Measurements from ENCODE around the gene GTSE1. TPM values are rescaled to one million over a fixed set of nuclear protein-coding genes. Genes with fewer than 3 reads are reported as not detected.
A peak's percentile ranks its signal among the peaks of the same experiment; 100 is the strongest.

GTSE1 gene
- polyA plus RNA-seq, 2 of the 4 experiments (the other 2 are of a cell fraction), result 11.5 to 25.7 TPM

- Histone ChIP-seq H3K9me3 (no peaks in the 10 kb centered on the region), H3K27ac (peak overlapping the region in 1 of 2 experiments; percentile 39; a peak in 2 of 6 replicates), H3K4me1 (peaks cover 14% of the 10 kb centered on the region), H3K4me2 (no peak overlapping the region), H3K4me3 (no peak overlapping the region)
- TF ChIP-seq SREBF2 (IDR thresholded peaks at IDR 0.05) (no peak), HEYL (CRISPR knock-in tag; IDR thresholded peaks at IDR 0.05) (no peak), E2F6 (IDR thresholded peaks at IDR 0.05; ENCODE audit: borderline replicate concordance, low read depth) (no peak)
- POLR2A ChIA-PET, result no interaction called here
- no peak for DNase-seq (ENCODE audit: low read depth in 1 of 2, low spot score in 1 of 2)
- FAIRE-seq, result no peak
- 62% methylated on average over 6 of the region's 7 CpGs for WGBS (ENCODE audit: missing lambda C conversion rate)
- CTCF ChIA-PET, result interaction anchor here (0.6 to 11.9 kb wide), 17 partner anchors 8 to 346 kb away, joined by 3 to 184 read pairs (median 3); partner anchors contain the start of gene CELSR1
- ATAC-seq, result no peak
Observed at GRCh38 chr22:46354993-46355305, 58.3 kb downstream of the GTSE1 start.

GRCh38 chr22:46355369-46355995 is 58.8 kb downstream of the GTSE1 start:
- peak overlapping the region in 1 of 2 experiments; percentile 76; a peak in 3 of 6 replicates for H3K27ac ChIP-seq
- no peak overlapping the region for H3K4me3 ChIP-seq
- ATAC-seq (peak; percentile 58 to 82), FAIRE-seq (no peak), DNase-seq (ENCODE audit: low read depth in 1 of 2, low spot score in 1 of 2) (peak; percentile 59 to 72)
- H3K9me3 ChIP-seq, result no peaks in the 10 kb centered on the region
- H3K4me1 ChIP-seq, result peaks cover 14% of the 10 kb centered on the region
- CTCF ChIA-PET, result interaction anchor here (0.6 to 11.9 kb wide), 20 partner anchors 9 to 348 kb away, joined by 3 to 184 read pairs (median 4); partner anchors contain the start of gene CELSR1
- TF ChIP-seq RAD21 (conservative IDR thresholded peaks at IDR 0.05 in 1 of 2, IDR thresholded peaks at IDR 0.05 in 1 of 2) (peak; percentile 81 to 86), ZSCAN20 (CRISPR knock-in tag; IDR thresholded peaks at IDR 0.05) (no peak), NFE2L2 (conservative IDR thresholded peaks at IDR 0.05; ENCODE audit: low read length) (no peak), TP53 (CRISPR knock-in tag; IDR thresholded peaks at IDR 0.05) (no peak), EHMT2 (IDR thresholded peaks at IDR 0.05; ENCODE audit: low read depth) (no peak), REST (IDR thresholded peaks at IDR 0.05) (no peak), HOXB13 (CRISPR knock-in tag; IDR thresholded peaks at IDR 0.05; ENCODE audit: low read depth) (no peak), RNF2 (IDR thresholded peaks at IDR 0.05; ENCODE audit: borderline replicate concordance, low read depth) (no peak), HOXA7 (CRISPR knock-in tag; IDR thresholded peaks at IDR 0.05) (no peak), CBX8 (IDR thresholded peaks at IDR 0.05) (no peak), CHD2 (IDR thresholded peaks at IDR 0.05; ENCODE audit: low read length, partially characterized antibody) (no peak), FOSL2 (IDR thresholded peaks at IDR 0.05) (no peak), FOSL2 (CRISPR knock-in tag; IDR thresholded peaks at IDR 0.05) (no peak), ESRRA (IDR thresholded peaks at IDR 0.05; ENCODE audit: borderline replicate concordance, low read length) (no peak), KDM5A (IDR thresholded peaks at IDR 0.05) (no peak), CTCF (IDR thresholded peaks at IDR 0.05) (peak; percentile 61), HOXB5 (CRISPR knock-in tag; IDR thresholded peaks at IDR 0.05) (no peak), E2F6 (IDR thresholded peaks at IDR 0.05; ENCODE audit: borderline replicate concordance, low read depth) (no peak), ZFP36 (IDR thresholded peaks at IDR 0.05; ENCODE audit: borderline replicate concordance, partially characterized antibody) (no peak), HDAC2 (IDR thresholded peaks at IDR 0.05) (no peak), SMC3 (IDR thresholded peaks at IDR 0.05) (peak; percentile 79)
- TF ChIP-seq, protein P1, sequence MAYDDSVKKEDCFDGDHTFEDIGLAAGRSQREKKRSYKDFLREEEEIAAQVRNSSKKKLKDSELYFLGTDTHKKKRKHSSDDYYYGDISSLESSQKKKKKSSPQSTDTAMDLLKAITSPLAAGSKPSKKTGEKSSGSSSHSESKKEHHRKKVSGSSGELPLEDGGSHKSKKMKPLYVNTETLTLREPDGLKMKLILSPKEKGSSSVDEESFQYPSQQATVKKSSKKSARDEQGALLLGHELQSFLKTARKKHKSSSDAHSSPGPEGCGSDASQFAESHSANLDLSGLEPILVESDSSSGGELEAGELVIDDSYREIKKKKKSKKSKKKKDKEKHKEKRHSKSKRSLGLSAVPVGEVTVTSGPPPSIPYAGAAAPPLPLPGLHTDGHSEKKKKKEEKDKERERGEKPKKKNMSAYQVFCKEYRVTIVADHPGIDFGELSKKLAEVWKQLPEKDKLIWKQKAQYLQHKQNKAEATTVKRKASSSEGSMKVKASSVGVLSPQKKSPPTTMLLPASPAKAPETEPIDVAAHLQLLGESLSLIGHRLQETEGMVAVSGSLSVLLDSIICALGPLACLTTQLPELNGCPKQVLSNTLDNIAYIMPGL (CRISPR knock-in tag; IDR thresholded peaks at IDR 0.05; ENCODE audit: borderline replicate concordance), result no peak
- H3K4me2 ChIP-seq, result no peak overlapping the region
- POLR2A ChIA-PET, result no interaction called here
- 24% methylated on average over 6 of the region's 22 CpGs for WGBS (ENCODE audit: missing lambda C conversion rate)
